Brain microvascular endothelial cell (primary cell): ENCODE measurements around the gene DLST.

Source experiments
- DNase-seq: peaks from one replicate; pipeline ENCODE4 v3.0.0-alpha.2; 2020
- H3K27ac ChIP-seq: fragments of 250-450 bp; sonication (Bioruptor Pico); 2 replicates; pipeline ENCODE4 v1.5.1; 2020; ENCODE audit warnings: mild to moderate bottlenecking, moderate library complexity
- H3K27me3 ChIP-seq: fragments of 250-450 bp; sonication (Bioruptor Pico); replicated peaks from 2 replicates; pipeline ENCODE4 v1.5.1; 2020; ENCODE audit warnings: mild to moderate bottlenecking
- H3K36me3 ChIP-seq: fragments of 250-450 bp; sonication (Bioruptor Pico); replicated peaks from 2 replicates; pipeline ENCODE4 v1.5.1; 2020; ENCODE audit warnings: mild to moderate bottlenecking
- H3K4me3 ChIP-seq: 2 replicates; pipeline ENCODE4 v1.5.1; 2011; ENCODE audit warnings: low read depth, mild to moderate bottlenecking, control low read depth, low read length, moderate library complexity
- in situ Hi-C: cut with HindIII; loops from 2 replicates; pipeline ENCODE4 v1.10.0; 2017; ENCODE audit warnings: low sequenced_read_pairs, low pct_ligation_motif_present
- TF ChIP-seq, protein P1 (sequence below): IDR thresholded peaks from 2 replicates; pipeline ENCODE4 v1.5.1; 2011; ENCODE audit warnings: low read depth, mild to moderate bottlenecking, moderate library complexity, low read length, control low read depth, inconsistent platforms; ENCODE audit errors: missing control alignments

Gene DLST

DNA sequence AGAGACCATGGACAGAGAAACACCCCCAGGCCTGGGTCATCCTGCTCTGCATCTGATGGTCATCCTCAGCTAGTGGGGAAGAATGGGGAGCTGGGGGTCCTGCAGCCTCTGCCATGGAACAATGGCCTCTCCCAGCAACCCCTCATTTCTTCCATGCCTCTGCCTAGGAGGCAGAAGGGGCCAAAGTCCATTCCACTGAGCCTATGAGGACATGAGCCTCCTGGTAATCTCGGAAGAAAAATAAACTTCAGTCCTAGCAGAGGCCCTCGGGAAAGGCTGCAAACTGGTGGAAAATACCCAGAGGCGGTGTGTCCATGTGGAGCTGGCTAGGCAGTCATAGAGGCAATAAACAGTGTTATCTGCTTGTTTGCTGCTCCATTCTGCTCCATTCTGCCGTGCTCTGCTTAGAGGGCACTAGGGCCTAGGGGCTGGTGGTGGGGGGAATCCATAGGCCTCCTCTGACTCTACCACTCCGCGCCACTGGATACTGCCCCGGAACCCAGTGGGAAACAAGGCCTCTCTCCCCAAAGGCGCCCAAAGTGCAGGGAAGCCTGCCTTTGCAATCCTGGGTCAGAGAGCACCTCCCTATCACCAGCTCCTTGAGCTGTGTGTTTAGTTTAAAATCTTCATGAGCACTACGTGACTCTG is 69.2 kb downstream of the DLST start:
- TF ChIP-seq, protein P1, sequence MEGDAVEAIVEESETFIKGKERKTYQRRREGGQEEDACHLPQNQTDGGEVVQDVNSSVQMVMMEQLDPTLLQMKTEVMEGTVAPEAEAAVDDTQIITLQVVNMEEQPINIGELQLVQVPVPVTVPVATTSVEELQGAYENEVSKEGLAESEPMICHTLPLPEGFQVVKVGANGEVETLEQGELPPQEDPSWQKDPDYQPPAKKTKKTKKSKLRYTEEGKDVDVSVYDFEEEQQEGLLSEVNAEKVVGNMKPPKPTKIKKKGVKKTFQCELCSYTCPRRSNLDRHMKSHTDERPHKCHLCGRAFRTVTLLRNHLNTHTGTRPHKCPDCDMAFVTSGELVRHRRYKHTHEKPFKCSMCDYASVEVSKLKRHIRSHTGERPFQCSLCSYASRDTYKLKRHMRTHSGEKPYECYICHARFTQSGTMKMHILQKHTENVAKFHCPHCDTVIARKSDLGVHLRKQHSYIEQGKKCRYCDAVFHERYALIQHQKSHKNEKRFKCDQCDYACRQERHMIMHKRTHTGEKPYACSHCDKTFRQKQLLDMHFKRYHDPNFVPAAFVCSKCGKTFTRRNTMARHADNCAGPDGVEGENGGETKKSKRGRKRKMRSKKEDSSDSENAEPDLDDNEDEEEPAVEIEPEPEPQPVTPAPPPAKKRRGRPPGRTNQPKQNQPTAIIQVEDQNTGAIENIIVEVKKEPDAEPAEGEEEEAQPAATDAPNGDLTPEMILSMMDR: no peak
- Histone ChIP-seq H3K4me3 (no peak overlapping the region), H3K27me3 (no peaks in the 10 kb centered on the region), H3K27ac (no peak overlapping the region), H3K36me3 (no peaks in the 10 kb centered on the region)
- no peak for DNase-seq
- in situ Hi-C loops: no loop called here

DNA sequence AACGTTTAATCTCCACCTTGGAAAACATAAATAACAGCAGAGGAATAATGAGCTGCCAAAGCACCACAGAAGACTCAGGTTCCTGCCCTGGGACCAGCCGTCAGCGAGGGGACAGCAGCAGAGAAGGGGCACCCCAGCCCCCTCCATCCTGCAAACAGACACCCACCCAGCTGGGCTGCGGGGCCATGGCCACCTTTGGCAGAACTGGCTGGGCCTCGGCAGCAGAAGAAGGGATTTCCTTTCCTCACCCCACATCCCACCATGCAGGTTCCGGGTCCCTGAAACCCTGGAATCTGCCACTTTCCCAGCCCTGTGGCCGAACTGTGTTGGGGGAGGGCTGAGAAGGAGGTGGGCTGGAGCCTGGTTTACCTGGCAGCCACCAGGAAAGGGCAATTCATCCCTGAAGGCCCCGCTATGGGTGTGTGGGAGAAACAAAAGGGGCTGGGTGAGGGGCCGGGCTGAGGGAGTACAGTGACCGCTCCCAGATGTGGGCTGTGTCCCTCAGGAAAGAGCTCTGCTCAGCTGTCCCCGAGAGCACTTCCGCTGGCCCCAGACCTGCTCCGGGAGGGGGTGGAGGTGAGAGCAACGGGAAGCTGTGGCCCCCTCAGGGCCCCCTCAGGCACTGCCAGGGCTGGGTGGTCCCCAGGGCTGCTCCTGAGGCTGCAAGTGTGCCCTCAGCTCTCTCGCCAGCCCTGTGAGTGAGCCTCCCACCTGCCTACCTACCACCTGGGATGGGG is 69.9 kb downstream of the DLST start:
- TF ChIP-seq, protein P1: no peak
- DNase-seq: no peak
- H3K27me3 ChIP-seq: no peaks in the 10 kb centered on the region
- H3K36me3 ChIP-seq: no peaks in the 10 kb centered on the region
- no peak overlapping the region for H3K27ac ChIP-seq
- in situ Hi-C loops: no loop called here
- no peak overlapping the region for H3K4me3 ChIP-seq

DNA sequence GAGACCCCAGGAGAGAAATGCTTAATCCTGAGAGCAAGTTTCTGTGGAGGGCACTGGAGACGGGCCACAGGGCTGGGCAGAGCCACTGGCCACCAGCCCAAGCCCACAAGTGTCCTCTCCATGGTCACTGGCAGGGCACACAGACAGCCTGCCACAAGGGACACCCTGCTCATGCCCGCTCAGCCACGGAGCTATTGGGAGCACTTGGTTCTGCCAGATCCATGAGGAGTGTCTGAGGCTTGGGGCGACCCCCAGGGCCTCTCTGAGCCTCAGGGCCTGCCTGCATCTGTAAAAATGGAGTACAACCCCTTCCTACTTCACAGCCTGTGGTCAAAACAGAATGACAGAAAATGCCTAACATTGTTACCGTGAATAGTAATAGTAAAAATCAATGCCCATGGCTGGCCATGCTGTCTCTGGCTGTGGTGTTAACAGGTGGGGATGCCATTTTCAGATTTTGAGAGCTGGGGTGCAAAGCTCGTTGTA is 70.5 kb downstream of the DLST start:
- DNase-seq: no peak
- in situ Hi-C loops: no loop called here
- H3K4me3 ChIP-seq: no peak overlapping the region
- no peaks in the 10 kb centered on the region for H3K36me3 ChIP-seq
- no peaks in the 10 kb centered on the region for H3K27me3 ChIP-seq
- TF ChIP-seq, protein P1: no peak
- no peak overlapping the region for H3K27ac ChIP-seq

DNA sequence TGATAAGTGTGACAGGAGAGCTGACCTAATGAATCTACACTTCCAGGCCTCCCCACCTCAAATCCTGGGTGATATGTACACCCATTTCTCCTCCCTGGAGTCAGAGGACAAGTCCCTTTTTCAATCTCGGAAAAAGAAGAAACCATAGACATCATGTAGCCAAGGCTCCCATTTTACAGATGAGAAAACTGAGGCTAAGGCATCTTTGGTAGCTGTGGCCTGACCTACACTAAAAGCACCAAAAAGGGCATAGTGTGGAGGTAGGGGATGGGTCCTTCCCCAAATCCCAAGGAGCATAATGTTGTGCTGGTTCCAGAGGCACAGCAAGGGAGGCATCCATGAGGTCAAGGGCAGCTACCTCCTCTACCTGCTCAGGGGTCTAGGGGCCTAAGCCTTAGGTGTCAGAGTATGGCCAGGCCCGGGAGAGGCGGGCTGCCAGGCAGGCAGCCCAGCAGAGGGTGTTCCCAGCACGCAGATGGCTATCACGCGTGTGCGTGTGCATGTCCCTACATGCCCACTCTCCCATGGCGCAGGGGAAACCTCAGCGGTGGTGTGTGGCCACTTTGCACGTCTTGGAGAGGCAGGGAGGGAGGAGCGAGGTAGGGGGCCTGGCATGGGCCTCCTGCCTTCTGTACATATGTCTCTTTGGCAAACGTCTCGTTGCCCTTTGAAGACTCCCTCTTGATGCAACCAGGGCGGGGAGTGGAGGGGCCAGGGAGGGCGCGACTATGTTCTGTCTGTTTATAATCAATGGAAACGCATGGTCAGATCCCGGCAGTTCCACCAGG is 71.2 kb downstream of the DLST start:
- no peak overlapping the region for H3K4me3 ChIP-seq
- no peaks in the 10 kb centered on the region for H3K36me3 ChIP-seq
- no peaks in the 10 kb centered on the region for H3K27me3 ChIP-seq
- in situ Hi-C loops: no loop called here
- no peak for DNase-seq
- H3K27ac ChIP-seq: no peak overlapping the region
- TF ChIP-seq, protein P1: no peak
